ENCODE measurements around the gene TAF1. TPM values are rescaled to one million over a fixed set of nuclear protein-coding genes. Genes with fewer than 3 reads are reported as not detected.

TAF1 gene
- total and polyA plus RNA-seq, 2 of the 8 experiments (the other 6 are each of a cell fraction or from before 2014, with no cell fraction given): 6.3 to 30.2 TPM

DNA sequence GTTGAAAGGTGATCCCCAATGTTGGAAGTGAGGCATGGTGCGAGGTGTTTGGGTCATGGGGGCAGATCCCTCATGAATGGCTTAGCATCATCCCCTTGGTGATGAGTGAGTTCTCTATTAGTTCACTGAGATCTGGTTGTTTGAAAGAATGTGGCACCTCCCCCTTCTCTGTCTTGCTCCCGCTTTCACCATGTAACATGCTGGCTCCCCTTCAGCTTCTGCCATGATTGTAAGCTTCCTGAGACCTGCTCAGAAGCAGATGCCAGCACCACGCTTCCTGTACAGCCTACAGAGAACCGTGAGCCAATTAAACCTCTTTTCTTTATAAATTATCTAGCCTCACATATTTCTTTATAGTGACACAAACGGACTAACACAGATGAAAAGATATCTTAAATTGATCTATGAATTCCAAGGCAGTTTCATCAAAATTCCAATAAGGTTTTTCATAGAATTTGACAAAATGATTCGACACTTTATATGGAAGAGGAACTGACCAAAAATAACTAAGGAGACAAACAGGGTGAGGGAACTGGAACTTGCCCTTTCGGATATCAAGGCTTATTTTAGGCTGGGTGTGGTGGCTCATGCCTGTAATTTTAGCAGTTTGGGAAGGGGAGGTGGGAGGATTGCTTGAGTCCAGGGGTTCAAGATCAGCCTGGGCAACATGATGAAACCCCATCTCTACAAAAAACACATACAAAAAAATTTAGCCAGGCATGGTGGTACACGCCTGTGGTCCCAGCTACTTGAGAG lies 109.8 kb downstream of the TAF1 start:
- Histone ChIP-seq H2BK12ac (ENCODE audit: low read depth, low read length) (no peak overlapping the region), H3K23me2 (ENCODE audit: low read depth, low read length) (no peaks in the 10 kb centered on the region), H2BK120ac (replicated peaks; ENCODE audit: low read depth, low read length) (no peak overlapping the region), H3K14ac (ENCODE audit: insufficient read length) (no peak overlapping the region), H2AK5ac (ENCODE audit: low read depth, low read length) (no peak overlapping the region), H3K4me3 (ENCODE audit: extremely low read depth in 1 of 4, insufficient read depth in 2 of 4, low read depth in 3 of 4, low read length in 4 of 4) (no peak overlapping the region), H4K8ac (ENCODE audit: extremely low read depth, insufficient read depth, low read length) (no peak overlapping the region), H4K91ac (replicated peaks; ENCODE audit: insufficient read length, low read length) (no peak overlapping the region), H3K79me1 (ENCODE audit: low read depth, low read length) (no peaks in the 10 kb centered on the region), H3K23ac (ENCODE audit: insufficient read length) (no peak overlapping the region), H3K79me2 (ENCODE audit: control insufficient read depth in 1 of 2, insufficient read depth in 2 of 2, low read length in 2 of 2) (no peaks in the 10 kb centered on the region), H2BK20ac (ENCODE audit: low read length) (no peak overlapping the region), H4K5ac (ENCODE audit: insufficient read length, low read depth, low read length) (no peak overlapping the region), H2BK5ac (ENCODE audit: low read depth, low read length) (no peak overlapping the region), H4K20me1 (replicated peaks in 1 of 2; ENCODE audit: control insufficient read depth in 1 of 2, insufficient read depth in 2 of 2, low read length in 2 of 2) (no peaks in the 10 kb centered on the region), H3K18ac (ENCODE audit: extremely low read depth, low read length) (no peak overlapping the region), H3K4me2 (ENCODE audit: insufficient read depth in 1 of 2, low read depth in 2 of 2, low read length in 2 of 2) (no peak overlapping the region), H2AFZ (ENCODE audit: low read length) (no peak overlapping the region), H3K36me3 (ENCODE audit: control insufficient read depth in 2 of 4, insufficient read depth in 4 of 4, low read length in 3 of 4) (no peaks in the 10 kb centered on the region), H2BK15ac (ENCODE audit: low read length) (no peak overlapping the region), H3K4ac (replicated peaks; ENCODE audit: insufficient read length, low read depth, low read length) (no peak overlapping the region), H3K27me3 (replicated peaks in 1 of 4; ENCODE audit: control insufficient read depth in 3 of 4, extremely low read depth in 1 of 4, insufficient read depth in 3 of 4, low read length in 3 of 4) (no peaks in the 10 kb centered on the region), H3K9ac (replicated peaks in 1 of 4; ENCODE audit: extremely low read depth in 1 of 4, low read depth in 3 of 4, low read length in 3 of 4) (no peak overlapping the region), H3K56ac (replicated peaks; ENCODE audit: insufficient read length, low read depth, low read length) (no peak overlapping the region), H3K4me1 (replicated peaks in 1 of 4; ENCODE audit: control insufficient read depth in 3 of 4, insufficient read depth in 4 of 4, low read length in 3 of 4) (no peaks in the 10 kb centered on the region), H3K9me3 (ENCODE audit: insufficient read depth in 2 of 2, low read depth in 1 of 2, low read length in 1 of 2) (no peaks in the 10 kb centered on the region), H3K27ac (ENCODE audit: low read depth, low read length) (no peak overlapping the region)
- 84% methylated on average over 7 of the region's 8 CpGs; no CpG with 5 or more reads in 1 of the 2 experiments for WGBS, 2 experiments (ENCODE audit: extremely low coverage in 1 of 2, insufficient coverage in 1 of 2, insufficient read length in 1 of 2, insufficient replicate concordance in 2 of 2, low coverage in 1 of 2, low lambda C conversion rate in 2 of 2, missing lambda C conversion rate in 1 of 2)
- no peak for TF ChIP-seq SIX5 (IDR thresholded peaks at IDR 0.05; ENCODE audit: low read depth, low read length)
- no peak for TF ChIP-seq CREB1 (IDR thresholded peaks at IDR 0.05)
- CTCF ChIA-PET (ENCODE audit: partially characterized antibody): no interaction called here
- DNase-seq (ENCODE audit: low read depth in 1 of 2, low spot score in 2 of 2): no peak
- no peak for FAIRE-seq
- POLR2A ChIA-PET (ENCODE audit: partially characterized antibody): no interaction called here

All from H1 (cell line).